ENCODE measurements around the gene RBM15. TPM values are rescaled to one million over a fixed set of nuclear protein-coding genes. Genes with fewer than 3 reads are reported as not detected.

The RBM15 gene
- total and polyA plus RNA-seq, 2 of the 13 experiments (the other 11 are each of a cell fraction or from before 2014, with no cell fraction given): 13.5 to 36.4 TPM

DNA sequence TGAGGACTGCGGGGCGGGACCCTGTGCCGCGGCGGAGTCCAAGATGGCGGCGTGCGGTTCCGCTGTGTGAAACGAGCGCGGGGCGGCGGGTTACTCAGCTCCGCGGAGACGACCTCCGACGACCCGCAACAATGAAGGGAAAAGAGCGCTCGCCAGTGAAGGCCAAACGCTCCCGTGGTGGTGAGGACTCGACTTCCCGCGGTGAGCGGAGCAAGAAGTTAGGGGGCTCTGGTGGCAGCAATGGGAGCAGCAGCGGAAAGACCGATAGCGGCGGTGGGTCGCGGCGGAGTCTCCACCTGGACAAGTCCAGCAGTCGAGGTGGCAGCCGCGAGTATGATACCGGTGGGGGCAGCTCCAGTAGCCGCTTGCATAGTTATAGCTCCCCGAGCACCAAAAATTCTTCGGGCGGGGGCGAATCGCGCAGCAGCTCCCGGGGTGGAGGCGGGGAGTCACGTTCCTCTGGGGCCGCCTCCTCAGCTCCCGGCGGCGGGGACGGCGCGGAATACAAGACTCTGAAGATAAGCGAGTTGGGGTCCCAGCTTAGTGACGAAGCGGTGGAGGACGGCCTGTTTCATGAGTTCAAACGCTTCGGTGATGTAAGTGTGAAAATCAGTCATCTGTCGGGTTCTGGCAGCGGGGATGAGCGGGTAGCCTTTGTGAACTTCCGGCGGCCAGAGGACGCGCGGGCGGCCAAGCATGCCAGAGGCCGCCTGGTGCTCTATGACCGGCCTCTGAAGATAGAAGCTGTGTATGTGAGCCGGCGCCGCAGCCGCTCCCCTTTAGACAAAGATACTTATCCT is 430 bp downstream of the RBM15 start (continued):
- TF ChIP-seq RFX3 (CRISPR knock-in tag; IDR thresholded peaks at IDR 0.05): no peak
- TF ChIP-seq SMYD3 (CRISPR knock-in tag; IDR thresholded peaks at IDR 0.05): no peak
- TF ChIP-seq ZNF713 (CRISPR knock-in tag; IDR thresholded peaks at IDR 0.05): no peak
- TF ChIP-seq ZNF567 (CRISPR knock-in tag; IDR thresholded peaks at IDR 0.05; ENCODE audit: borderline replicate concordance): no peak
- peak; percentile 68 for TF ChIP-seq TBX2 (CRISPR knock-in tag; IDR thresholded peaks at IDR 0.05; ENCODE audit: borderline replicate concordance)
- TF ChIP-seq RBFOX2 (IDR thresholded peaks at IDR 0.05; ENCODE audit: low read depth, low read length): peak; percentile 90
- peak; percentile 65; the same call in 1 of the 2 replicates for TF ChIP-seq DZIP1 (CRISPR knock-in tag; IDR thresholded peaks at IDR 0.05)
- TF ChIP-seq, protein P1, sequence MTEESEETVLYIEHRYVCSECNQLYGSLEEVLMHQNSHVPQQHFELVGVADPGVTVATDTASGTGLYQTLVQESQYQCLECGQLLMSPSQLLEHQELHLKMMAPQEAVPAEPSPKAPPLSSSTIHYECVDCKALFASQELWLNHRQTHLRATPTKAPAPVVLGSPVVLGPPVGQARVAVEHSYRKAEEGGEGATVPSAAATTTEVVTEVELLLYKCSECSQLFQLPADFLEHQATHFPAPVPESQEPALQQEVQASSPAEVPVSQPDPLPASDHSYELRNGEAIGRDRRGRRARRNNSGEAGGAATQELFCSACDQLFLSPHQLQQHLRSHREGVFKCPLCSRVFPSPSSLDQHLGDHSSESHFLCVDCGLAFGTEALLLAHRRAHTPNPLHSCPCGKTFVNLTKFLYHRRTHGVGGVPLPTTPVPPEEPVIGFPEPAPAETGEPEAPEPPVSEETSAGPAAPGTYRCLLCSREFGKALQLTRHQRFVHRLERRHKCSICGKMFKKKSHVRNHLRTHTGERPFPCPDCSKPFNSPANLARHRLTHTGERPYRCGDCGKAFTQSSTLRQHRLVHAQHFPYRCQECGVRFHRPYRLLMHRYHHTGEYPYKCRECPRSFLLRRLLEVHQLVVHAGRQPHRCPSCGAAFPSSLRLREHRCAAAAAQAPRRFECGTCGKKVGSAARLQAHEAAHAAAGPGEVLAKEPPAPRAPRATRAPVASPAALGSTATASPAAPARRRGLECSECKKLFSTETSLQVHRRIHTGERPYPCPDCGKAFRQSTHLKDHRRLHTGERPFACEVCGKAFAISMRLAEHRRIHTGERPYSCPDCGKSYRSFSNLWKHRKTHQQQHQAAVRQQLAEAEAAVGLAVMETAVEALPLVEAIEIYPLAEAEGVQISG (CRISPR knock-in tag; IDR thresholded peaks at IDR 0.05): peak; percentile 49
- 0 out of 2 replicates have a peak, but pooled peaks have one; percentile 68 for TF ChIP-seq ZNF772 (CRISPR knock-in tag; IDR thresholded peaks at IDR 0.05)
- no peak for TF ChIP-seq AKAP8 (CRISPR knock-in tag; IDR thresholded peaks at IDR 0.05)
- TF ChIP-seq ZNF10 (CRISPR knock-in tag; IDR thresholded peaks at IDR 0.05; ENCODE audit: borderline replicate concordance, low read depth): no peak
- TF ChIP-seq, protein P2, sequence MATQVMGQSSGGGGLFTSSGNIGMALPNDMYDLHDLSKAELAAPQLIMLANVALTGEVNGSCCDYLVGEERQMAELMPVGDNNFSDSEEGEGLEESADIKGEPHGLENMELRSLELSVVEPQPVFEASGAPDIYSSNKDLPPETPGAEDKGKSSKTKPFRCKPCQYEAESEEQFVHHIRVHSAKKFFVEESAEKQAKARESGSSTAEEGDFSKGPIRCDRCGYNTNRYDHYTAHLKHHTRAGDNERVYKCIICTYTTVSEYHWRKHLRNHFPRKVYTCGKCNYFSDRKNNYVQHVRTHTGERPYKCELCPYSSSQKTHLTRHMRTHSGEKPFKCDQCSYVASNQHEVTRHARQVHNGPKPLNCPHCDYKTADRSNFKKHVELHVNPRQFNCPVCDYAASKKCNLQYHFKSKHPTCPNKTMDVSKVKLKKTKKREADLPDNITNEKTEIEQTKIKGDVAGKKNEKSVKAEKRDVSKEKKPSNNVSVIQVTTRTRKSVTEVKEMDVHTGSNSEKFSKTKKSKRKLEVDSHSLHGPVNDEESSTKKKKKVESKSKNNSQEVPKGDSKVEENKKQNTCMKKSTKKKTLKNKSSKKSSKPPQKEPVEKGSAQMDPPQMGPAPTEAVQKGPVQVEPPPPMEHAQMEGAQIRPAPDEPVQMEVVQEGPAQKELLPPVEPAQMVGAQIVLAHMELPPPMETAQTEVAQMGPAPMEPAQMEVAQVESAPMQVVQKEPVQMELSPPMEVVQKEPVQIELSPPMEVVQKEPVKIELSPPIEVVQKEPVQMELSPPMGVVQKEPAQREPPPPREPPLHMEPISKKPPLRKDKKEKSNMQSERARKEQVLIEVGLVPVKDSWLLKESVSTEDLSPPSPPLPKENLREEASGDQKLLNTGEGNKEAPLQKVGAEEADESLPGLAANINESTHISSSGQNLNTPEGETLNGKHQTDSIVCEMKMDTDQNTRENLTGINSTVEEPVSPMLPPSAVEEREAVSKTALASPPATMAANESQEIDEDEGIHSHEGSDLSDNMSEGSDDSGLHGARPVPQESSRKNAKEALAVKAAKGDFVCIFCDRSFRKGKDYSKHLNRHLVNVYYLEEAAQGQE (IDR thresholded peaks at IDR 0.05; ENCODE audit: borderline replicate concordance in 1 of 2, low read depth in 1 of 2, low read length in 2 of 2): peak in 1 of 2 experiments; percentile 71; a peak in 1 of 4 replicates
- TF ChIP-seq, protein P3, sequence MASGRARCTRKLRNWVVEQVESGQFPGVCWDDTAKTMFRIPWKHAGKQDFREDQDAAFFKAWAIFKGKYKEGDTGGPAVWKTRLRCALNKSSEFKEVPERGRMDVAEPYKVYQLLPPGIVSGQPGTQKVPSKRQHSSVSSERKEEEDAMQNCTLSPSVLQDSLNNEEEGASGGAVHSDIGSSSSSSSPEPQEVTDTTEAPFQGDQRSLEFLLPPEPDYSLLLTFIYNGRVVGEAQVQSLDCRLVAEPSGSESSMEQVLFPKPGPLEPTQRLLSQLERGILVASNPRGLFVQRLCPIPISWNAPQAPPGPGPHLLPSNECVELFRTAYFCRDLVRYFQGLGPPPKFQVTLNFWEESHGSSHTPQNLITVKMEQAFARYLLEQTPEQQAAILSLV (CRISPR knock-in tag; IDR thresholded peaks at IDR 0.05; ENCODE audit: borderline replicate concordance): 0 out of 2 replicates have a peak, but pooled peaks have one; percentile 43
- TF ChIP-seq ZNF224 (CRISPR knock-in tag; IDR thresholded peaks at IDR 0.05): no peak
- no peak; the same call in 1 of the 2 replicates for TF ChIP-seq ZSCAN20 (CRISPR knock-in tag; IDR thresholded peaks at IDR 0.05; ENCODE audit: borderline replicate concordance)
- TF ChIP-seq ZNF441 (CRISPR knock-in tag; IDR thresholded peaks at IDR 0.05; ENCODE audit: borderline replicate concordance): no peak
- no peak for TF ChIP-seq ZSCAN25 (CRISPR knock-in tag; IDR thresholded peaks at IDR 0.05)
- peak; percentile 79 for TF ChIP-seq SRSF1 (optimal IDR thresholded peaks at IDR 0.05; ENCODE audit: low read depth, low read length)
- TF ChIP-seq SSRP1 (CRISPR knock-in tag; IDR thresholded peaks at IDR 0.05): no peak

All from HepG2 (cell line).